Measurements from ENCODE around the gene NSMCE1. TPM values are rescaled to one million over a fixed set of nuclear protein-coding genes. Genes with fewer than 3 reads are reported as not detected.

The NSMCE1 gene
- total RNA-seq, 1 experiment from 2014 or later: 37.0 TPM

DNA sequence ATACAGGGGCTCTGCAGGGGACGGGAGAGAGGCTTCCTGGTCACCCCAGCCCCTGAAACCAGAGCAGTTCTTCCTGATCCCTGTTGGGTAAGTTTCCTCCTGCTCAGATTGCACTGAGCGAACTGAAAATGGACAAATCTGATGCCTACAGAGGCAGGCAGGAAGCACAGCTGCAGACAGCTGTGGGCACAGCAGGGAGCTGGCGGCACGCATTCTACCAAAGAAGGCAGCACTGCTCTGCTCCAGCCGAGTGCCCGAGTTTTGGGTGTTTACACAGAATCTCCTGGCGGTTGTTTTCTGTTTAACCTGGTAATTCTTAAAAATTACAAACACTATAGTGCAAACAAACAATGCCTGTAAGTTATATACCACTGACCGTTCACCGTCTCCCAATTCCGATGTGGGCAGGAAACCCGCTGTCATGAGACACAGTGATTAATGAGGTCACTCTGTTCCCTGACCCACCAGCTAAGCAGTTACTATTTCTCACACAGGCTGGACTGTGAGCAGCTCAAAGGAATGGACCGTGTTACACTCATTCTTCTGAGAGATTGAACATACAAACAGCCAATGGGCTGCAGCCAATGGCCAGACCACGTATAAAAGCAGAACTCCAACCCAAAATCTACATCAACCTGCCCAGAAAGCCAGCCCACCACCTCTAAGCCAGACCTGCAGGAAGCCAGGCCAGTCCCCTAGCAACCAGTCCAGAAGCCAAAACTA, 25.5 kb downstream of the NSMCE1 start:
- DNase-seq: no peak
- ChIA-PET CTCF (interaction anchor here (1.1 kb wide), 1 partner anchor 132 kb away, joined by 3 read pairs; no protein-coding TSS in a partner anchor), POLR2A (no interaction called here)
- H3K27me3 ChIP-seq (replicated peaks; ENCODE audit: control insufficient read depth, insufficient read depth, low read length): no peaks in the 10 kb centered on the region
- H3K4me3 ChIP-seq (ENCODE audit: low read depth, low read length): no peak overlapping the region
- no peaks in the 10 kb centered on the region for H3K9me3 Mint-ChIP-seq (ENCODE audit: unreplicated experiment)
- no peaks in the 10 kb centered on the region for H3K36me3 ChIP-seq (ENCODE audit: control insufficient read depth, insufficient read depth, low read length)
- H3K36me3 Mint-ChIP-seq (ENCODE audit: insufficient read depth, unreplicated experiment): no peaks in the 10 kb centered on the region
- no peaks in the 10 kb centered on the region for H3K27me3 Mint-ChIP-seq (ENCODE audit: insufficient read depth, unreplicated experiment)
- intact Hi-C loops (cut with micrococcal nuclease; ENCODE audit: unreplicated experiment): no loop called here
- H3K4me3 Mint-ChIP-seq (ENCODE audit: unreplicated experiment): no peak overlapping the region
- peaks cover 4% of the 10 kb centered on the region for H3K4me1 Mint-ChIP-seq (ENCODE audit: low read depth, unreplicated experiment)
- H3K4me1 ChIP-seq: 0 out of 2 replicates have a peak, but pooled peaks cover 4% of the 10 kb centered on the region
- no peaks in the 10 kb centered on the region for H3K9me3 ChIP-seq
- BruUV-seq (replicated peaks): no TSS peak
- TF ChIP-seq, protein P1, sequence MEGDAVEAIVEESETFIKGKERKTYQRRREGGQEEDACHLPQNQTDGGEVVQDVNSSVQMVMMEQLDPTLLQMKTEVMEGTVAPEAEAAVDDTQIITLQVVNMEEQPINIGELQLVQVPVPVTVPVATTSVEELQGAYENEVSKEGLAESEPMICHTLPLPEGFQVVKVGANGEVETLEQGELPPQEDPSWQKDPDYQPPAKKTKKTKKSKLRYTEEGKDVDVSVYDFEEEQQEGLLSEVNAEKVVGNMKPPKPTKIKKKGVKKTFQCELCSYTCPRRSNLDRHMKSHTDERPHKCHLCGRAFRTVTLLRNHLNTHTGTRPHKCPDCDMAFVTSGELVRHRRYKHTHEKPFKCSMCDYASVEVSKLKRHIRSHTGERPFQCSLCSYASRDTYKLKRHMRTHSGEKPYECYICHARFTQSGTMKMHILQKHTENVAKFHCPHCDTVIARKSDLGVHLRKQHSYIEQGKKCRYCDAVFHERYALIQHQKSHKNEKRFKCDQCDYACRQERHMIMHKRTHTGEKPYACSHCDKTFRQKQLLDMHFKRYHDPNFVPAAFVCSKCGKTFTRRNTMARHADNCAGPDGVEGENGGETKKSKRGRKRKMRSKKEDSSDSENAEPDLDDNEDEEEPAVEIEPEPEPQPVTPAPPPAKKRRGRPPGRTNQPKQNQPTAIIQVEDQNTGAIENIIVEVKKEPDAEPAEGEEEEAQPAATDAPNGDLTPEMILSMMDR (IDR thresholded peaks at IDR 0.05; ENCODE audit: insufficient read depth in 1 of 2, low read depth in 1 of 2, low read length in 1 of 2, severe bottlenecking in 1 of 2, unreplicated experiment in 1 of 2): no peak
- H3K27ac Mint-ChIP-seq (ENCODE audit: unreplicated experiment): no peak overlapping the region

DNA sequence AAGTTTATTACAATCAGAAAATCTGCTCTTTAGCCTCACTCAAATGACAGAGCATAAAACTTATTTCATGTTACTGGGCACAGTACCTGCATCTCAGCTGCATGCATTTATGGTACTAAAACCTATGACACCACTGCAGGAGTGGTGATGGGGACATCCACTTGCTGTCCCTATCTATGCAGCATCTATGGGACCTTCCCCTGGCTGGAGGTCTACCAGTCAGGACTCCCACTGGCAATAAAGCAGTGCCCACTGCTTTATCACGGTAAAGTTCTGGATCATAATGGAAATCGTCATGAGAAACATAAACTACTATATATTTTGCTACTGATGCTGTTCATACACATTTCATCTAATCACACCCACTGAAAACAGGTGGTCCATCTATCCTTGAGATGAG, 26.2 kb downstream of the NSMCE1 start:
- Mint-ChIP-seq H3K27ac (ENCODE audit: unreplicated experiment) (no peak overlapping the region), H3K27me3 (ENCODE audit: insufficient read depth, unreplicated experiment) (no peaks in the 10 kb centered on the region), H3K9me3 (ENCODE audit: unreplicated experiment) (no peaks in the 10 kb centered on the region), H3K4me3 (ENCODE audit: unreplicated experiment) (no peak overlapping the region), H3K36me3 (ENCODE audit: insufficient read depth, unreplicated experiment) (no peaks in the 10 kb centered on the region), H3K4me1 (ENCODE audit: low read depth, unreplicated experiment) (peaks cover 9% of the 10 kb centered on the region)
- intact Hi-C loops (cut with micrococcal nuclease; ENCODE audit: unreplicated experiment): no loop called here
- no peak for DNase-seq
- ChIA-PET POLR2A (no interaction called here), CTCF (no interaction called here)
- H3K4me3 ChIP-seq (ENCODE audit: low read depth, low read length): no peak overlapping the region
- no peaks in the 10 kb centered on the region for H3K27me3 ChIP-seq (replicated peaks; ENCODE audit: control insufficient read depth, insufficient read depth, low read length)
- 0 out of 2 replicates have a peak, but pooled peaks cover 4% of the 10 kb centered on the region for H3K4me1 ChIP-seq
- TF ChIP-seq, protein P1 (IDR thresholded peaks at IDR 0.05; ENCODE audit: insufficient read depth in 1 of 2, low read depth in 1 of 2, low read length in 1 of 2, severe bottlenecking in 1 of 2, unreplicated experiment in 1 of 2): no peak
- H3K9me3 ChIP-seq: no peaks in the 10 kb centered on the region
- no peaks in the 10 kb centered on the region for H3K36me3 ChIP-seq (ENCODE audit: control insufficient read depth, insufficient read depth, low read length)
- no TSS peak for BruUV-seq (replicated peaks)

DNA sequence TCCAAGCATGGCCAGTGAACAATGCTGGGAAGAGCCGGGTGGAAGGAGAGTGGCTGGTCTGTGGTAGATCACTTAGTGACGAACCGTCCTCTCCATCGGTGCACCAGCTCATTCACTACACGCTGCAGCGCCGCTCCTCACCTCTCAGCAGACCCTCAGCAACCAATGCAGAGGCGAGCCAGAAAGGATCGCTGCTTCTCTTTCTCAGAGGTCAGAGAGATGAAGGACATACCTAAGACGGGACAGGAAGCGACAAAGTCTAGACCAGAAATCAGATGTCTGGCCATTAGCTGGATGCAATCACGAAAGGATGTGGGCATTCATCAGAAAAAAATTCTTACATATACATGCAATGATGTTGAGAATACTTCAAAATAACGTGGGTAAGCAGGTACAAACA, 26.9 kb downstream of the NSMCE1 start:
- BruUV-seq (replicated peaks): no TSS peak
- Mint-ChIP-seq H3K27me3 (ENCODE audit: insufficient read depth, unreplicated experiment) (no peaks in the 10 kb centered on the region), H3K4me3 (ENCODE audit: unreplicated experiment) (no peak overlapping the region), H3K4me1 (ENCODE audit: low read depth, unreplicated experiment) (peaks cover 9% of the 10 kb centered on the region), H3K9me3 (ENCODE audit: unreplicated experiment) (no peaks in the 10 kb centered on the region), H3K36me3 (ENCODE audit: insufficient read depth, unreplicated experiment) (no peaks in the 10 kb centered on the region), H3K27ac (ENCODE audit: unreplicated experiment) (peak overlapping the region; percentile 11)
- TF ChIP-seq, protein P1 (IDR thresholded peaks at IDR 0.05; ENCODE audit: insufficient read depth in 1 of 2, low read depth in 1 of 2, low read length in 1 of 2, severe bottlenecking in 1 of 2, unreplicated experiment in 1 of 2): no peak
- ChIA-PET POLR2A (no interaction called here), CTCF (no interaction called here)
- Histone ChIP-seq H3K4me3 (ENCODE audit: low read depth, low read length) (no peak overlapping the region), H3K36me3 (ENCODE audit: control insufficient read depth, insufficient read depth, low read length) (no peaks in the 10 kb centered on the region), H3K4me1 (0 out of 2 replicates have a peak, but pooled peaks cover 4% of the 10 kb centered on the region), H3K9me3 (no peaks in the 10 kb centered on the region), H3K27me3 (replicated peaks; ENCODE audit: control insufficient read depth, insufficient read depth, low read length) (no peaks in the 10 kb centered on the region)
- DNase-seq: no peak
- intact Hi-C loops (cut with micrococcal nuclease; ENCODE audit: unreplicated experiment): no loop called here

Data from Caco-2 (cell line).